Keratinocyte (primary cell): ENCODE measurements around the gene FA2H. TPM values are rescaled to one million over a fixed set of nuclear protein-coding genes. Genes with fewer than 3 reads are reported as not detected.

Source experiments
- DNase-seq: peaks from one replicate; pipeline ENCODE4 v3.0.0-alpha.2; 2011; ENCODE audit warnings: low read depth, missing footprints, low spot score
- FAIRE-seq: peaks from 2 replicates; lab custom pipeline; 2011; peaks lifted over from hg19 to GRCh38; lab: Jason Lieb, UNC
- H2AFZ ChIP-seq: 2 replicates; pipeline ENCODE4 v1.6.0; 2012; ENCODE audit warnings: low read length, control low read depth, inconsistent platforms; ENCODE audit not compliant: control insufficient read depth
- H3K27ac ChIP-seq: 2 replicates; pipeline ENCODE4 v1.5.1; 2011; ENCODE audit warnings: low read length; ENCODE audit not compliant: control insufficient read depth, insufficient read depth
- H3K27me3 ChIP-seq: 3 replicates; pipeline ENCODE4 v1.6.0; 2011; ENCODE audit warnings: low read length; ENCODE audit not compliant: control insufficient read depth, insufficient read depth; ENCODE audit errors: extremely low read depth
- H3K36me3 ChIP-seq, 2 experiments: 2 replicates in 1 of 2; 3 replicates in 1 of 2; pipeline ENCODE4 v1.5.1; 2011; ENCODE audit warnings: low read length in 2 of 2, mild to moderate bottlenecking in 1 of 2; ENCODE audit not compliant: control insufficient read depth in 2 of 2, insufficient read depth in 2 of 2; ENCODE audit errors: extremely low read depth in 1 of 2
- H3K4me1 ChIP-seq: 3 replicates; pipeline ENCODE4 v1.5.1; 2011; ENCODE audit warnings: low read length; ENCODE audit not compliant: control insufficient read depth, insufficient read depth; ENCODE audit errors: extremely low read depth
- H3K4me2 ChIP-seq: 3 replicates; pipeline ENCODE4 v1.6.0; 2011; ENCODE audit warnings: low read depth, low read length; ENCODE audit not compliant: control insufficient read depth, insufficient read depth; ENCODE audit errors: extremely low read depth
- H3K4me3 ChIP-seq, 3 experiments: fragments of 200-600 bp in 1 of 3; sonication (generic) in 1 of 3; 2 replicates in 2 of 3; 3 replicates in 1 of 3; pipeline ENCODE4 v1.5.1; 2011 to 2016; ENCODE audit warnings: low read length in 3 of 3, mild to moderate bottlenecking in 3 of 3, control low read depth in 2 of 3, inconsistent platforms in 1 of 3, low read depth in 1 of 3, mixed read lengths in 1 of 3, mixed run types in 1 of 3, moderate library complexity in 1 of 3; ENCODE audit not compliant: control insufficient read depth in 2 of 3, insufficient read depth in 2 of 3; ENCODE audit errors: extremely low read depth in 1 of 3
- H3K79me2 ChIP-seq: 2 replicates; pipeline ENCODE4 v1.6.0; 2012; ENCODE audit warnings: low read length; ENCODE audit not compliant: control insufficient read depth, insufficient read depth
- H3K9ac ChIP-seq: 3 replicates; pipeline ENCODE4 v1.6.0; 2011; ENCODE audit warnings: low read length; ENCODE audit not compliant: control insufficient read depth, insufficient read depth; ENCODE audit errors: extremely low read depth
- H3K9me1 ChIP-seq: 3 replicates; pipeline ENCODE4 v1.6.0; 2011; ENCODE audit warnings: low read length; ENCODE audit not compliant: control insufficient read depth, insufficient read depth; ENCODE audit errors: extremely low read depth
- H3K9me3 ChIP-seq: 2 replicates; pipeline ENCODE4 v1.5.1; 2012; ENCODE audit warnings: low read depth, low read length; ENCODE audit not compliant: control insufficient read depth
- H4K20me1 ChIP-seq: 3 replicates; pipeline ENCODE4 v1.6.0; 2011; ENCODE audit warnings: low read length; ENCODE audit not compliant: control insufficient read depth, insufficient read depth; ENCODE audit errors: extremely low read depth
- CTCF ChIP-seq, 3 experiments: IDR thresholded peaks in 1 of 3; conservative IDR thresholded peaks in 1 of 3; optimal IDR thresholded peaks in 1 of 3; 2 replicates in 2 of 3; 3 replicates in 1 of 3; pipeline versions ENCODE3 to v1.5.1; 2011; ENCODE audit warnings: low read length in 3 of 3, mild to moderate bottlenecking in 3 of 3, moderate library complexity in 2 of 3, control low read depth in 1 of 3, inconsistent platforms in 1 of 3; ENCODE audit not compliant: insufficient read depth in 2 of 3; ENCODE audit errors: extremely low read depth in 1 of 3
- EZH2 ChIP-seq: IDR thresholded peaks from one replicate; pipeline ENCODE4 v1.6.1; 2012; ENCODE audit warnings: inconsistent platforms, mild to moderate bottlenecking, low read length, moderate library complexity
- dilution Hi-C: fragments of 300-500 bp; cut with MboI; formaldehyde crosslinking; loops from one replicate; pipeline ENCODE4 v1.7.0; 2020; ENCODE audit warnings: low sequenced_read_pairs; ENCODE audit not compliant: extremely low pct_ligation_motif_present
- polyA plus RNA-seq, 5 experiments: library from polyadenylated mRNA; depleted of rRNA in 3 of 5; stranded (reverse) in 3 of 5; stranded (forward) in 1 of 5; unstranded in 1 of 5; fragments of >200 nt; gene quantifications; 1 replicate in 1 of 5; 2 replicates in 3 of 5; 3 replicates in 1 of 5; pipeline versions ENCODE4 v1.2.1 to v1.2.3, GENCODE V29; 2011 to 2012; ENCODE audit warnings: missing spikeins in 2 of 5, low read depth in 1 of 5, low replicate concordance in 1 of 5

Gene FA2H
- polyA plus RNA-seq, 1 donor (not counting 4 experiments of a cell fraction or from before 2014, with no cell fraction given) = 0.16 TPM

- Histone ChIP-seq H2AFZ (peak overlapping the region; percentile 94), H3K4me2 (peak overlapping the region; percentile 89), H3K4me3 (peak overlapping the region; percentile 27 to 69 (median 67)), H3K9ac (peak overlapping the region; percentile 43), H3K27me3 (no peaks in the 10 kb centered on the region), H3K79me2 (peaks cover 11% of the 10 kb centered on the region), H3K27ac (peak overlapping the region; percentile 38), H3K36me3 (peaks cover 11 to 13% of the 10 kb centered on the region in 2 experiments), H3K4me1 (peaks cover 19% of the 10 kb centered on the region), H3K9me1 (peaks cover 2% of the 10 kb centered on the region), H3K9me3 (no peaks in the 10 kb centered on the region), H4K20me1 (peaks cover 3% of the 10 kb centered on the region)
- FAIRE-seq = peak; percentile 66
- TF ChIP-seq EZH2 (no peak), CTCF (optimal IDR thresholded peaks at IDR 0.05 in 1 of 3, IDR thresholded peaks at IDR 0.05 in 1 of 3, conservative IDR thresholded peaks at IDR 0.05 in 1 of 3; ENCODE audit: extremely low read depth in 1 of 3, insufficient read depth in 2 of 3, low read length in 3 of 3) (no peak)
- dilution Hi-C loops = no loop called here
- peak; percentile 61 for DNase-seq
These were observed 78.9 kb downstream of the FA2H start for GRCh38 chr16:74695450-74696422.

GRCh38 chr16:74691093-74691855, 83.3 kb downstream of the FA2H start:
- Histone ChIP-seq H3K4me3 (no peak overlapping the region), H3K9me1 (no peaks in the 10 kb centered on the region), H3K9ac (no peak overlapping the region), H3K36me3 (peaks cover 13 to 17% of the 10 kb centered on the region in 2 experiments), H3K4me2 (no peak overlapping the region), H3K27ac (no peak overlapping the region), H3K27me3 (no peaks in the 10 kb centered on the region), H3K9me3 (no peaks in the 10 kb centered on the region), H2AFZ (no peak overlapping the region), H3K79me2 (no peaks in the 10 kb centered on the region), H3K4me1 (peaks cover 4% of the 10 kb centered on the region), H4K20me1 (peaks cover 3% of the 10 kb centered on the region)
- DNase-seq = no peak
- no peak for FAIRE-seq
- dilution Hi-C loops = no loop called here
- TF ChIP-seq EZH2 = no peak
- TF ChIP-seq CTCF (optimal IDR thresholded peaks at IDR 0.05 in 1 of 3, IDR thresholded peaks at IDR 0.05 in 1 of 3, conservative IDR thresholded peaks at IDR 0.05 in 1 of 3; ENCODE audit: extremely low read depth in 1 of 3, insufficient read depth in 2 of 3, low read length in 3 of 3) = no peak
